HEK293T (cell line): ENCODE results near the gene BRF1.

Experiments used
- NFRKB ChIP-seq: fragments of 450-650 bp; IDR thresholded peaks from 2 replicates; pipeline ENCODE4 v1.6.1; 2016; ENCODE audit warnings: mild to moderate bottlenecking, moderate library complexity
- SP1 ChIP-seq: fragments of 450-650 bp; IDR thresholded peaks from 2 replicates; pipeline ENCODE4 v1.6.1; 2017
- TARDBP ChIP-seq: fragments of 450-650 bp; IDR thresholded peaks from 2 replicates; pipeline ENCODE4 v1.6.1; 2016

GRCh38 chr14:105249182-105250007 is 51.4 kb downstream of the BRF1 start:
- TF ChIP-seq TARDBP: no peak
- no peak for TF ChIP-seq SP1
- no peak for TF ChIP-seq NFRKB
